ENCODE data around the gene H1-8.

Gene H1-8

GRCh38 chr3:129569856-129570255, 26.9 kb downstream of the H1-8 start:
- DNase-seq (ENCODE audit: extremely low read depth, low read depth) = no peak
- no peak for TF ChIP-seq CTCF (IDR thresholded peaks at IDR 0.05; ENCODE audit: low read depth, low read length)

GRCh38 chr3:129571605-129572547, 28.9 kb downstream of the H1-8 start:
- DNase-seq (ENCODE audit: extremely low read depth, low read depth) = no peak
- TF ChIP-seq CTCF (IDR thresholded peaks at IDR 0.05; ENCODE audit: low read depth, low read length) = no peak

GRCh38 chr3:129572603-129573002, 29.6 kb downstream of the H1-8 start:
- no peak for DNase-seq (ENCODE audit: extremely low read depth, low read depth)
- no peak for TF ChIP-seq CTCF (IDR thresholded peaks at IDR 0.05; ENCODE audit: low read depth, low read length)

GRCh38 chr3:129573493-129573892, 30.5 kb downstream of the H1-8 start:
- TF ChIP-seq CTCF (IDR thresholded peaks at IDR 0.05; ENCODE audit: low read depth, low read length) = no peak
- no peak for DNase-seq (ENCODE audit: extremely low read depth, low read depth)

GRCh38 chr3:129574206-129574605, 31.2 kb downstream of the H1-8 start:
- no peak for DNase-seq (ENCODE audit: extremely low read depth, low read depth)
- no peak for TF ChIP-seq CTCF (IDR thresholded peaks at IDR 0.05; ENCODE audit: low read depth, low read length)

GRCh38 chr3:129575233-129575996, 32.4 kb downstream of the H1-8 start:
- DNase-seq (ENCODE audit: extremely low read depth, low read depth) = no peak
- no peak for TF ChIP-seq CTCF (IDR thresholded peaks at IDR 0.05; ENCODE audit: low read depth, low read length)

- TF ChIP-seq CTCF (IDR thresholded peaks at IDR 0.05; ENCODE audit: low read depth, low read length) = no peak
- DNase-seq (ENCODE audit: extremely low read depth, low read depth) = no peak
These were observed 33.0 kb downstream of the H1-8 start for GRCh38 chr3:129575997-129576384.

Data from AG09319 (cell line).